Activated CD8-positive, alpha-beta memory T cell treated with anti-CD3 and anti-CD28 coated beads for 48 hours (primary cell): ENCODE results near the gene ERBB4.

Experiments used
- DNase-seq, 3 experiments: peaks; one replicate each; pipeline ENCODE4 v3.0.0-alpha.2; 2020; ENCODE audit warnings: low read depth in 2 of 3, low spot score in 2 of 3

The ERBB4 gene

GRCh38 chr2:212538305-212539071 is at the start of gene ERBB4:
Gene ERBB4 (minus strand): TSS chr2:212538802. CDS start chr2:212538530, 272 bp downstream.
- no peak for DNase-seq

- no peak for DNase-seq
These were observed 41.5 kb upstream of the ERBB4 start for GRCh38 chr2:212580117-212580516.

GRCh38 chr2:212556296-212556695 is 17.7 kb upstream of the ERBB4 start:
- no peak for DNase-seq

GRCh38 chr2:212554233-212554632 is 15.6 kb upstream of the ERBB4 start:
- no peak for DNase-seq

- no peak for DNase-seq
These were observed 11.3 kb upstream of the ERBB4 start for GRCh38 chr2:212549941-212550340.

GRCh38 chr2:212549463-212549862 is 10.9 kb upstream of the ERBB4 start:
- DNase-seq, result no peak

- no peak for DNase-seq
These were observed 9.8 kb upstream of the ERBB4 start for GRCh38 chr2:212548455-212548819.

GRCh38 chr2:212547716-212548454 is 9.3 kb upstream of the ERBB4 start:
- no peak for DNase-seq

- no peak for DNase-seq
These were observed 8.1 kb upstream of the ERBB4 start for GRCh38 chr2:212546669-212547068.

- no peak for DNase-seq
These were observed 1.7 kb upstream of the ERBB4 start for GRCh38 chr2:212540341-212540740.

GRCh38 chr2:212539072-212539880 is 674 bp upstream of the ERBB4 start:
- DNase-seq, result no peak

- no peak for DNase-seq
These were observed 787 bp downstream of the ERBB4 start for GRCh38 chr2:212537726-212538304.

- DNase-seq, result no peak
These were observed 1.5 kb downstream of the ERBB4 start for GRCh38 chr2:212536817-212537725.

- DNase-seq, result no peak
These were observed 2.4 kb downstream of the ERBB4 start for GRCh38 chr2:212535996-212536816.

- no peak for DNase-seq
These were observed 4.3 kb downstream of the ERBB4 start for GRCh38 chr2:212534336-212534735.

- DNase-seq, result no peak
These were observed 6.0 kb downstream of the ERBB4 start for GRCh38 chr2:212532585-212532984.

- DNase-seq, result no peak
These were observed 6.5 kb downstream of the ERBB4 start for GRCh38 chr2:212532087-212532486.

- no peak for DNase-seq
These were observed 7.1 kb downstream of the ERBB4 start for GRCh38 chr2:212531499-212531898.

GRCh38 chr2:212530991-212531390 is 7.6 kb downstream of the ERBB4 start:
- DNase-seq, result no peak
